DOHH2 (cell line): ENCODE data around the gene NPAS3.

Experiments
- EZH2phosphoT487 ChIP-seq: fragments of 200-600 bp; sonication (generic); IDR thresholded peaks from 2 replicates; pipeline ENCODE4 v1.6.1; 2017; ENCODE audit warnings: borderline replicate concordance, mild to moderate bottlenecking, antibody characterized with exemption, low read length, moderate library complexity, mixed read lengths
- TF ChIP-seq, protein P1 (sequence below): fragments of 200-600 bp; sonication (generic); IDR thresholded peaks from one replicate; pipeline ENCODE4 v1.5.1; 2014; ENCODE audit warnings: antibody characterized with exemption, mild to moderate bottlenecking, low read depth, low read length; ENCODE audit not compliant: poor library complexity, severe bottlenecking

DNA sequence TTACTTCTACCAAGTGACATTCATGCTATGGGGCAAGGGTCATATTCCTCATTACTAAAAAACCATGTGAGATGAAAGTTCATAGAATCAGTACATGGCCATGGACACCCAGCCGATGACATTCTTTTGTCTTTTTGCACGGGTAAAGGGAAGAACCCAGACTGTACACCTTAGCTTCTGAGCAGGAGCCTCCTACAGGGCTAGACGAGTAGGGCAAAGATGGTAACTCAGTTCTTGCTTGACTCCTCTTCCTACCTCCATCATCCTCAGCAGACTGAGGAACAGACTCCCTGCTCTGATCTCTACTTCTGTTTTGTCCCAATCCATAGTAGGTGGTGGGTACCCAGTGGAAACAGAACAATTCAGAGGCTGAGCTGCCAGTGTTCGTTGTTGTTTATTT, 281.3 kb downstream of the NPAS3 start:
- TF ChIP-seq, protein P1, sequence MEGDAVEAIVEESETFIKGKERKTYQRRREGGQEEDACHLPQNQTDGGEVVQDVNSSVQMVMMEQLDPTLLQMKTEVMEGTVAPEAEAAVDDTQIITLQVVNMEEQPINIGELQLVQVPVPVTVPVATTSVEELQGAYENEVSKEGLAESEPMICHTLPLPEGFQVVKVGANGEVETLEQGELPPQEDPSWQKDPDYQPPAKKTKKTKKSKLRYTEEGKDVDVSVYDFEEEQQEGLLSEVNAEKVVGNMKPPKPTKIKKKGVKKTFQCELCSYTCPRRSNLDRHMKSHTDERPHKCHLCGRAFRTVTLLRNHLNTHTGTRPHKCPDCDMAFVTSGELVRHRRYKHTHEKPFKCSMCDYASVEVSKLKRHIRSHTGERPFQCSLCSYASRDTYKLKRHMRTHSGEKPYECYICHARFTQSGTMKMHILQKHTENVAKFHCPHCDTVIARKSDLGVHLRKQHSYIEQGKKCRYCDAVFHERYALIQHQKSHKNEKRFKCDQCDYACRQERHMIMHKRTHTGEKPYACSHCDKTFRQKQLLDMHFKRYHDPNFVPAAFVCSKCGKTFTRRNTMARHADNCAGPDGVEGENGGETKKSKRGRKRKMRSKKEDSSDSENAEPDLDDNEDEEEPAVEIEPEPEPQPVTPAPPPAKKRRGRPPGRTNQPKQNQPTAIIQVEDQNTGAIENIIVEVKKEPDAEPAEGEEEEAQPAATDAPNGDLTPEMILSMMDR = no peak
- no peak for TF ChIP-seq EZH2phosphoT487
